GDM1 (cell line): ENCODE data around the gene C17orf75.

Experiments
- DNase-seq: peaks from one replicate; lab custom pipeline; 2025; lab: John Stamatoyannopoulos, UW

The C17orf75 gene

GRCh38 chr17:32303781-32304288 is 38.1 kb downstream of the C17orf75 start:
- DNase-seq, result no peak

- DNase-seq, result no peak
Observed at GRCh38 chr17:32302860-32303649, 38.9 kb downstream of the C17orf75 start.

GRCh38 chr17:32302037-32302436 is 39.9 kb downstream of the C17orf75 start:
- no peak for DNase-seq

GRCh38 chr17:32299580-32300164 is 42.3 kb downstream of the C17orf75 start:
- no peak for DNase-seq

- DNase-seq, result no peak
Observed at GRCh38 chr17:32298721-32299579, 43.0 kb downstream of the C17orf75 start.

- DNase-seq, result no peak
Observed at GRCh38 chr17:32298298-32298697, 43.7 kb downstream of the C17orf75 start.

GRCh38 chr17:32297860-32298259 is 44.1 kb downstream of the C17orf75 start:
- no peak for DNase-seq

GRCh38 chr17:32297424-32297823 is 44.5 kb downstream of the C17orf75 start:
- DNase-seq, result no peak

- DNase-seq, result no peak
Observed at GRCh38 chr17:32292094-32292493, 49.9 kb downstream of the C17orf75 start.

GRCh38 chr17:32289471-32290070 is 52.4 kb downstream of the C17orf75 start:
- no peak for DNase-seq

- peak; percentile 87 for DNase-seq
Observed at GRCh38 chr17:32288615-32289014, 53.4 kb downstream of the C17orf75 start.

- DNase-seq, result no peak
Observed at GRCh38 chr17:32287804-32288511, 54.0 kb downstream of the C17orf75 start.

GRCh38 chr17:32286518-32286900 is 55.5 kb downstream of the C17orf75 start:
- peak; percentile 46 for DNase-seq

- DNase-seq, result no peak
Observed at GRCh38 chr17:32285746-32286517, 56.0 kb downstream of the C17orf75 start.

- DNase-seq, result no peak
Observed at GRCh38 chr17:32285306-32285705, 56.7 kb downstream of the C17orf75 start.

- no peak for DNase-seq
Observed at GRCh38 chr17:32283745-32284201, 58.2 kb downstream of the C17orf75 start.

GRCh38 chr17:32281011-32281451 is 60.9 kb downstream of the C17orf75 start:
- no peak for DNase-seq

- DNase-seq, result no peak
Observed at GRCh38 chr17:32279891-32280716, 61.9 kb downstream of the C17orf75 start.

- no peak for DNase-seq
Observed at GRCh38 chr17:32278815-32279214, 63.2 kb downstream of the C17orf75 start.
